AG04450 (cell line): ENCODE results near the gene IFNGR2. TPM values are rescaled to one million over a fixed set of nuclear protein-coding genes. Genes with fewer than 3 reads are reported as not detected.
"Not testable (repeated sequence)": the region's sequence is repeated elsewhere in the genome, so short reads cannot be mapped to it uniquely, and the experiment has no call there.

Experiments
- CTCF ChIA-PET: fragments of 300-600, 350-600 bp; formaldehyde crosslinking; extraction: SDS; loops from one replicate; lab custom pipeline; 2022; ENCODE audit warnings: antibody characterized with exemption, inconsistent platforms; lab: Charles Lee
- POLR2A ChIA-PET: fragments of 350-600 bp; formaldehyde crosslinking; extraction: SDS; loops from one replicate; lab custom pipeline; 2021; ENCODE audit warnings: antibody characterized with exemption, inconsistent platforms; lab: Yijun Ruan, JAX
- DNase-seq: peaks from one replicate; pipeline ENCODE4 v3.0.0-alpha.2; 2011; ENCODE audit warnings: low read depth, low spot score
- H3K27ac ChIP-seq: one replicate; pipeline ENCODE4 v1.5.1; 2012; ENCODE audit warnings: low read depth, low read length, control low read depth
- H3K27me3 ChIP-seq: one replicate; pipeline ENCODE4 v1.6.0; 2012; ENCODE audit warnings: low read length; ENCODE audit not compliant: control insufficient read depth, insufficient read depth
- H3K4me3 ChIP-seq: 2 replicates; pipeline ENCODE4 v1.5.1; 2011; ENCODE audit warnings: mild to moderate bottlenecking, low read depth, low read length, control low read depth
- H3K9me3 ChIP-seq: 2 replicates; pipeline ENCODE4 v1.5.1; 2012; ENCODE audit warnings: low read length; ENCODE audit not compliant: control insufficient read depth, insufficient read depth
- polyA plus RNA-seq: library from polyadenylated mRNA; depleted of rRNA; stranded (reverse); fragments of >200 nt; gene quantifications from 2 replicates; pipeline ENCODE4 v1.2.3, GENCODE V29; 2011
- TF ChIP-seq, protein P1 (sequence below): IDR thresholded peaks from 2 replicates; pipeline ENCODE4 v1.5.1; 2011; ENCODE audit warnings: low read depth, low read length, control low read depth, inconsistent platforms

The IFNGR2 gene
- polyA plus RNA-seq, 1 experiment: 90.8 TPM

DNA sequence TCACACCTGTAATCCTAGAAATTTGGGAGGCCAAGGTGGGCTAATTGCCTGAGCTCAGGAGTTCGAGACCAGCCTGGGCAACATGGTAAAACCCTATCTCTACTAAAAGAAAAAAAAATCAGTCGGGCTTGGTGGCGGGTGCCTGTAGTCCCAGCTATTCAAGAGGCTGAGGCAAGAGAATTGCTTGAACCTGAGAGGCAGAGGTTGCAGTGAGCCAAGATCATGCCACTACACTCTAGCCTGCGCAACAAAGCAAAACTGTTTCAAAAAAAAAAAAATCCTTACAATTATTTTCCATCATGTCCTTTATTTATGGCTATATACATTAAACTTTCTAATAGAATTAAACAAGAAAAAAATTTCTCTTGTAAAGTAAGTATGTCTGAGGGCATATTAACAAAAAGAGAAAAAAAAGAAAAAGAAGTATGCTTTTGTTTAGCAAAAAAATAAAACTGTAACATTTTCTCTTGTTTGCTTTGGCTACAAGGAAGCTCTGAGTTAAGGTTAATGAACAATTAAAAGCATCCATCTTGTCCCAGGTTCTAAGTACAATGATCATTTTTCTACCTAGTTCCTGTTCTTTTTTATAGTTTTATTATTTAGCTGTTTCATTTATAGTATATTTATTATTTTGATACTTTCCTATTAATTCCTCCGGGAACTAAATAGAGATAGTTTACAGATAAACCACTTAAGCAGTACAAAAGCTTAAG is 58.5 kb downstream of the IFNGR2 start:
- DNase-seq: no peak
- Histone ChIP-seq H3K27ac (no peak overlapping the region), H3K9me3 (no peaks in the 10 kb centered on the region), H3K27me3 (no peaks in the 10 kb centered on the region), H3K4me3 (no peak overlapping the region)
- POLR2A ChIA-PET: no interaction called here
- CTCF ChIA-PET: interaction anchor here (1.4 to 1.8 kb wide), 2 partner anchors 17 to 101 kb away, joined by 3 to 5 read pairs; no protein-coding TSS in a partner anchor
- TF ChIP-seq, protein P1, sequence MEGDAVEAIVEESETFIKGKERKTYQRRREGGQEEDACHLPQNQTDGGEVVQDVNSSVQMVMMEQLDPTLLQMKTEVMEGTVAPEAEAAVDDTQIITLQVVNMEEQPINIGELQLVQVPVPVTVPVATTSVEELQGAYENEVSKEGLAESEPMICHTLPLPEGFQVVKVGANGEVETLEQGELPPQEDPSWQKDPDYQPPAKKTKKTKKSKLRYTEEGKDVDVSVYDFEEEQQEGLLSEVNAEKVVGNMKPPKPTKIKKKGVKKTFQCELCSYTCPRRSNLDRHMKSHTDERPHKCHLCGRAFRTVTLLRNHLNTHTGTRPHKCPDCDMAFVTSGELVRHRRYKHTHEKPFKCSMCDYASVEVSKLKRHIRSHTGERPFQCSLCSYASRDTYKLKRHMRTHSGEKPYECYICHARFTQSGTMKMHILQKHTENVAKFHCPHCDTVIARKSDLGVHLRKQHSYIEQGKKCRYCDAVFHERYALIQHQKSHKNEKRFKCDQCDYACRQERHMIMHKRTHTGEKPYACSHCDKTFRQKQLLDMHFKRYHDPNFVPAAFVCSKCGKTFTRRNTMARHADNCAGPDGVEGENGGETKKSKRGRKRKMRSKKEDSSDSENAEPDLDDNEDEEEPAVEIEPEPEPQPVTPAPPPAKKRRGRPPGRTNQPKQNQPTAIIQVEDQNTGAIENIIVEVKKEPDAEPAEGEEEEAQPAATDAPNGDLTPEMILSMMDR: no peak

DNA sequence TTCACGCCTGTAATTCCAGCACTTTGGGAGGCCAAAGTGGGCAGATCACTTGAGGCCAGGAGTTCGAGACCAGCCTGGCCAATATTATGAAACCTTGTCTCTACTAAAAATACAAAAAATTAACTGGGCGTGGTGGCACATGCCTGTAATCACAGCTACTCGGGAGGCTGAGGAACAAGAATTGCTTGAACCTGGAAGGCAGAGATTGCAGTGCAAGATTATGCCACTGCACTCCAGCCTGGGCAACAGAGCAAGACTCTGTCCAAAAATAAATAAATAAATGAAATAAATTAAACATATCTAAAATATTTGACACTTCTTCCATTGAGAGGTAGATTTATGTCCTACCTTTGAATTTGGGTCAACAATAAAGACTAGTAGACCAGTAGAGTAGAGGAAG is 66.0 kb downstream of the IFNGR2 start:
- H3K4me3 ChIP-seq, DNase-seq, H3K27me3 ChIP-seq, POLR2A ChIA-PET, H3K27ac ChIP-seq, H3K9me3 ChIP-seq: not testable (repeated sequence)
- CTCF ChIA-PET: interaction anchor here (0.5 kb wide), 1 partner anchor 25 kb away, joined by 3 read pairs; no protein-coding TSS in a partner anchor

DNA sequence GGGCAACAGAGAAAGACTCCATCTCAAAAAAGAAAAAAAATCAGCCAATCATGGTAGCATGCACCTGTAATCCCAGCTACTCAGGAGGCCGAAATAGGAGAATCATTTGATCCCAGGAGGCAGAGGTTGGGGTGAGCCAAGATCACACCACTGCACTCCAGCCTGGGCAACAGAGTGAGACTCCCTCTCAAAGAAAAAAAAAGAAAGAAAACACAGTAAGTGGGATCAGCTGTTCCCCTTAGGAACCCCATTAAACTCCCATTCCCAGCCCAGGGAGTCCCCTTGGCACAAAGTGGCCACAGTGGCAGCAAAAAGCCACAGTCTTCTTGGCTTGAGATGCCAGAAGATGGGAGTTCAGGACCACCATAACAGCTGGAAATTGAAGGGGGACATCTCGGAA is 67.5 kb downstream of the IFNGR2 start:
- no peak overlapping the region for H3K27ac ChIP-seq
- POLR2A ChIA-PET: no interaction called here
- H3K9me3 ChIP-seq: no peaks in the 10 kb centered on the region
- CTCF ChIA-PET: no interaction called here
- no peak overlapping the region for H3K4me3 ChIP-seq
- no peak for DNase-seq
- H3K27me3 ChIP-seq: no peaks in the 10 kb centered on the region
- TF ChIP-seq, protein P1: no peak

DNA sequence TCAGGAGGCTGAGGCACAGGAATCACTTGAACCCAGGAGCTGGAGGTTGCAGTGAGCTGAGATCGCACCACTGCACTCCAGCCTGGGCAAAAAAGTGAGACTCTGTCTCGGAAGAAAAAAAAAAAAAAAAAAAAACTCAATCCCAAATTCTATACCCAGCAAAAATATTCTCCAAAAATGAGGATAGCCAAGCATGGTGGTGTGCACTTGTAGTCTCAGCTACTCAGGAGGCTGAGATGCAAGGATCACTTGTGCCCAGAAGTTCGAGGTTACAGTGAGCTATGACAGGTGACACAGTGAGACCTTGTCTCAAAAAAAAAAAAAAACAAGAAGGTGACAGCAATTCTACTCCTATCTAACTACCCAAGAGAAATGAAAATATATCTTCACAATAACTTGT is 70.1 kb downstream of the IFNGR2 start:
- no peak overlapping the region for H3K27ac ChIP-seq
- H3K9me3 ChIP-seq: no peaks in the 10 kb centered on the region
- TF ChIP-seq, protein P1: no peak
- ChIA-PET POLR2A (no interaction called here), CTCF (no interaction called here)
- no peaks in the 10 kb centered on the region for H3K27me3 ChIP-seq
- no peak overlapping the region for H3K4me3 ChIP-seq
- DNase-seq: no peak

DNA sequence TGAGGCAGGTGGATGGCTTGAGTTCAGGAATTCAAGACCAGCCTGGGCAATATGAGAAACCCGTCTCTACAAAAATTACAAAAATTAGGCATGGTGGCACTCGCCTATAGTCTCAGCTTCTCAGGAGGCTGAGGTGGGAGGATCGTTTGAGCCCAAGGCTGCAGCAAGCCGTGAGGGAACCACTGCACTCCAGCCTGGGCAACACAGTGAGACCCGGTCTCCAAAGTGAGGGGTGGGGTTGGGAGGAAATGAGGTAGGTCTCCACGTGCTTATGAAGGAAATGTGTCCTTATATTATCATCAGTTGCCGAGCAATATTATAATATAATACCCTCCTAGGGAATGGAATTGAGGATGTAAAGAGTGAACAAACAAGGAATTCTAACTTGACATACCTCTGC is 73.9 kb downstream of the IFNGR2 start:
- DNase-seq: no peak
- TF ChIP-seq, protein P1: no peak
- CTCF ChIA-PET: no interaction called here
- H3K9me3 ChIP-seq: no peaks in the 10 kb centered on the region
- H3K27me3 ChIP-seq: no peaks in the 10 kb centered on the region
- H3K27ac ChIP-seq: no peak overlapping the region
- H3K4me3 ChIP-seq: no peak overlapping the region
- POLR2A ChIA-PET: no interaction called here
